Measurements from ENCODE around the gene SYPL2.

- TF ChIP-seq CTCF (IDR thresholded peaks at IDR 0.05; ENCODE audit: borderline replicate concordance, extremely low read depth, low read length, poor library complexity, severe bottlenecking) = no peak
- no peak for TF ChIP-seq EZH2 (IDR thresholded peaks at IDR 0.05; ENCODE audit: borderline replicate concordance, low read depth, low read length, severe bottlenecking)
Observed at GRCh38 chr1:109444346-109444745, 22.0 kb upstream of the SYPL2 start.
